Liver (tissue), 3 donors: Measurements from ENCODE around the gene HEATR5B.
"Not testable (repeated sequence)": the region's sequence is repeated elsewhere in the genome, so short reads cannot be mapped to it uniquely, and the experiment has no call there.

Experiments
- EGR1 ChIP-seq, 2 donors: IDR thresholded peaks; 2 replicates each; pipeline ENCODE4 v1.6.1; 2016 to 2018; ENCODE audit warnings: antibody characterized with exemption in 2 of 2, low read depth in 2 of 2
- GABPA ChIP-seq, 2 donors: IDR thresholded peaks in 1 of 2; conservative IDR thresholded peaks in 1 of 2; 2 replicates each; pipeline ENCODE4 v1.6.1; 2016; ENCODE audit warnings: antibody characterized with exemption in 2 of 2, mild to moderate bottlenecking in 1 of 2, moderate library complexity in 1 of 2
- JUND ChIP-seq, 2 donors: IDR thresholded peaks; 2 replicates each; pipeline ENCODE4 v1.6.1; 2016; ENCODE audit warnings: antibody characterized with exemption in 2 of 2
- RAD21 ChIP-seq, 2 donors: IDR thresholded peaks; 2 replicates each; pipeline ENCODE4 v1.6.1; 2016; ENCODE audit warnings: antibody characterized with exemption in 2 of 2, mild to moderate bottlenecking in 2 of 2
- SP1 ChIP-seq: IDR thresholded peaks from 2 replicates; pipeline ENCODE4 v1.6.1; 2018; ENCODE audit warnings: antibody characterized with exemption, mild to moderate bottlenecking
- TAF1 ChIP-seq: conservative IDR thresholded peaks from 2 replicates; pipeline ENCODE4 v1.6.1; 2016; ENCODE audit warnings: antibody characterized with exemption, mild to moderate bottlenecking
- YY1 ChIP-seq: IDR thresholded peaks from 2 replicates; pipeline ENCODE4 v1.6.1; 2016; ENCODE audit warnings: antibody characterized with exemption, mild to moderate bottlenecking
- TF ChIP-seq, protein P1 (sequence below): fragments of 150-350 bp; IDR thresholded peaks from 2 replicates; pipeline ENCODE4 v1.5.1; 2017; ENCODE audit warnings: improper control_type of control experiment, low read depth, low read length; ENCODE audit not compliant: missing input control
- TF ChIP-seq, protein P2 (sequence below): IDR thresholded peaks from 2 replicates; pipeline ENCODE4 v1.6.1; 2016; ENCODE audit warnings: antibody characterized with exemption
- TF ChIP-seq, protein P3 (sequence below): IDR thresholded peaks from 2 replicates; pipeline ENCODE4 v1.6.1; 2016; ENCODE audit warnings: antibody characterized with exemption
- TF ChIP-seq, protein P4 (sequence below): IDR thresholded peaks from 2 replicates; pipeline ENCODE4 v1.6.1; 2016; ENCODE audit warnings: antibody characterized with exemption, mild to moderate bottlenecking
- TF ChIP-seq, protein P5 (sequence below): IDR thresholded peaks from 2 replicates; pipeline ENCODE4 v1.6.1; 2016; ENCODE audit warnings: antibody characterized with exemption
- donor health status: healthy.
- donor health status: healthy.

DNA sequence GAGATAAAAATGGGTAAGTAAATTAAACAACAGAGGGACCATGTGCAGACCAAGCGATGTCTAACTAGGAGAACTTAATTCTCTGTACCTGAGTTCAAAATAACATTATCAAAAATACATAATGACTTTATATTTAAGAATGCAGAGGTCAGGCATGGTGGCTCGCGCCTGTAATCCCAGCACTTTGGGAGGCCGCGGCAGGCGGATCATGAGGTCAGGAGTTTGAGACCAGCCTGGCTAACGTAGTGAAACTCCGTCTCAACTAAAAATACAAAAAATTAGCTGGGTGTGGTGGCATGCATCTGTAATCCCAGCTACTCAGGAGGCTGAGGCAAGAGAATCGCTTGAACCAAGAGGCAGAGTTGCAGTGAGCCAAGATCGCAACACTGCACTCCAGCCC, 138.9 kb downstream of the HEATR5B start:
- TF ChIP-seq, protein P1, sequence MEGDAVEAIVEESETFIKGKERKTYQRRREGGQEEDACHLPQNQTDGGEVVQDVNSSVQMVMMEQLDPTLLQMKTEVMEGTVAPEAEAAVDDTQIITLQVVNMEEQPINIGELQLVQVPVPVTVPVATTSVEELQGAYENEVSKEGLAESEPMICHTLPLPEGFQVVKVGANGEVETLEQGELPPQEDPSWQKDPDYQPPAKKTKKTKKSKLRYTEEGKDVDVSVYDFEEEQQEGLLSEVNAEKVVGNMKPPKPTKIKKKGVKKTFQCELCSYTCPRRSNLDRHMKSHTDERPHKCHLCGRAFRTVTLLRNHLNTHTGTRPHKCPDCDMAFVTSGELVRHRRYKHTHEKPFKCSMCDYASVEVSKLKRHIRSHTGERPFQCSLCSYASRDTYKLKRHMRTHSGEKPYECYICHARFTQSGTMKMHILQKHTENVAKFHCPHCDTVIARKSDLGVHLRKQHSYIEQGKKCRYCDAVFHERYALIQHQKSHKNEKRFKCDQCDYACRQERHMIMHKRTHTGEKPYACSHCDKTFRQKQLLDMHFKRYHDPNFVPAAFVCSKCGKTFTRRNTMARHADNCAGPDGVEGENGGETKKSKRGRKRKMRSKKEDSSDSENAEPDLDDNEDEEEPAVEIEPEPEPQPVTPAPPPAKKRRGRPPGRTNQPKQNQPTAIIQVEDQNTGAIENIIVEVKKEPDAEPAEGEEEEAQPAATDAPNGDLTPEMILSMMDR = not testable (repeated sequence)
- not testable (repeated sequence) for TF ChIP-seq GABPA (IDR thresholded peaks at IDR 0.05 in 1 of 2, conservative IDR thresholded peaks at IDR 0.05 in 1 of 2); YY1; JUND (IDR thresholded peaks at IDR 0.05); SP1; EGR1 (IDR thresholded peaks at IDR 0.05; ENCODE audit: low read depth in 2 of 2); TAF1; RAD21 (IDR thresholded peaks at IDR 0.05)
- TF ChIP-seq, protein P2, sequence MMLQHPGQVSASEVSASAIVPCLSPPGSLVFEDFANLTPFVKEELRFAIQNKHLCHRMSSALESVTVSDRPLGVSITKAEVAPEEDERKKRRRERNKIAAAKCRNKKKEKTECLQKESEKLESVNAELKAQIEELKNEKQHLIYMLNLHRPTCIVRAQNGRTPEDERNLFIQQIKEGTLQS = not testable (repeated sequence)
- TF ChIP-seq, protein P3, sequence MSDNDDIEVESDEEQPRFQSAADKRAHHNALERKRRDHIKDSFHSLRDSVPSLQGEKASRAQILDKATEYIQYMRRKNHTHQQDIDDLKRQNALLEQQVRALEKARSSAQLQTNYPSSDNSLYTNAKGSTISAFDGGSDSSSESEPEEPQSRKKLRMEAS = not testable (repeated sequence)
- TF ChIP-seq, protein P4, sequence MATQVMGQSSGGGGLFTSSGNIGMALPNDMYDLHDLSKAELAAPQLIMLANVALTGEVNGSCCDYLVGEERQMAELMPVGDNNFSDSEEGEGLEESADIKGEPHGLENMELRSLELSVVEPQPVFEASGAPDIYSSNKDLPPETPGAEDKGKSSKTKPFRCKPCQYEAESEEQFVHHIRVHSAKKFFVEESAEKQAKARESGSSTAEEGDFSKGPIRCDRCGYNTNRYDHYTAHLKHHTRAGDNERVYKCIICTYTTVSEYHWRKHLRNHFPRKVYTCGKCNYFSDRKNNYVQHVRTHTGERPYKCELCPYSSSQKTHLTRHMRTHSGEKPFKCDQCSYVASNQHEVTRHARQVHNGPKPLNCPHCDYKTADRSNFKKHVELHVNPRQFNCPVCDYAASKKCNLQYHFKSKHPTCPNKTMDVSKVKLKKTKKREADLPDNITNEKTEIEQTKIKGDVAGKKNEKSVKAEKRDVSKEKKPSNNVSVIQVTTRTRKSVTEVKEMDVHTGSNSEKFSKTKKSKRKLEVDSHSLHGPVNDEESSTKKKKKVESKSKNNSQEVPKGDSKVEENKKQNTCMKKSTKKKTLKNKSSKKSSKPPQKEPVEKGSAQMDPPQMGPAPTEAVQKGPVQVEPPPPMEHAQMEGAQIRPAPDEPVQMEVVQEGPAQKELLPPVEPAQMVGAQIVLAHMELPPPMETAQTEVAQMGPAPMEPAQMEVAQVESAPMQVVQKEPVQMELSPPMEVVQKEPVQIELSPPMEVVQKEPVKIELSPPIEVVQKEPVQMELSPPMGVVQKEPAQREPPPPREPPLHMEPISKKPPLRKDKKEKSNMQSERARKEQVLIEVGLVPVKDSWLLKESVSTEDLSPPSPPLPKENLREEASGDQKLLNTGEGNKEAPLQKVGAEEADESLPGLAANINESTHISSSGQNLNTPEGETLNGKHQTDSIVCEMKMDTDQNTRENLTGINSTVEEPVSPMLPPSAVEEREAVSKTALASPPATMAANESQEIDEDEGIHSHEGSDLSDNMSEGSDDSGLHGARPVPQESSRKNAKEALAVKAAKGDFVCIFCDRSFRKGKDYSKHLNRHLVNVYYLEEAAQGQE = not testable (repeated sequence)
- TF ChIP-seq, protein P5, sequence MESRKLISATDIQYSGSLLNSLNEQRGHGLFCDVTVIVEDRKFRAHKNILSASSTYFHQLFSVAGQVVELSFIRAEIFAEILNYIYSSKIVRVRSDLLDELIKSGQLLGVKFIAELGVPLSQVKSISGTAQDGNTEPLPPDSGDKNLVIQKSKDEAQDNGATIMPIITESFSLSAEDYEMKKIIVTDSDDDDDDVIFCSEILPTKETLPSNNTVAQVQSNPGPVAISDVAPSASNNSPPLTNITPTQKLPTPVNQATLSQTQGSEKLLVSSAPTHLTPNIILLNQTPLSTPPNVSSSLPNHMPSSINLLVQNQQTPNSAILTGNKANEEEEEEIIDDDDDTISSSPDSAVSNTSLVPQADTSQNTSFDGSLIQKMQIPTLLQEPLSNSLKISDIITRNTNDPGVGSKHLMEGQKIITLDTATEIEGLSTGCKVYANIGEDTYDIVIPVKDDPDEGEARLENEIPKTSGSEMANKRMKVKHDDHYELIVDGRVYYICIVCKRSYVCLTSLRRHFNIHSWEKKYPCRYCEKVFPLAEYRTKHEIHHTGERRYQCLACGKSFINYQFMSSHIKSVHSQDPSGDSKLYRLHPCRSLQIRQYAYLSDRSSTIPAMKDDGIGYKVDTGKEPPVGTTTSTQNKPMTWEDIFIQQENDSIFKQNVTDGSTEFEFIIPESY = not testable (repeated sequence)
